ENCODE results near the gene ZNF473. TPM values are rescaled to one million over a fixed set of nuclear protein-coding genes. Genes with fewer than 3 reads are reported as not detected.

ZNF473 gene
- total RNA-seq, 4 donors from 2014 or later, result 1.00 to 60.2 (median 7.9) TPM

DNA sequence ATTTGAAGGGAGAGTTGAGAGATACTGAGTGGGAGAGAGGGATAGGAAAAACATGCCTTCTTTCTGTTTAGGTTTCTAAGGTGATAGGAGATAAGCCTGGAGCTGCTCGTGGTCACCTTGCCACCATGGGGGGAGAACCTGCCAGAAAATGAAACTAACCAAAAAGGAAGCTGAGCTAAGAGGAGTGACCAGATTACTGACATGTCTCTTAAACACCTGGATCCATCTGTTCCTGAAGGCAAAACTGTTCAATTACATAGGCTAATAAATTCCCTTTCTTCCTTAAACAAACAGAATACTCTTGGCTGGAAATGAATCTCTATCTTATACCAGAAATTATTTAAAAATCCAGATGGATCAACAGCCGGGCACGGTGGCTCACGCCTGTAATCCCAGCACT, 27.3 kb downstream of the ZNF473 start:
- in situ Hi-C loops (cut with MboI; ENCODE audit: low pct_ligation_motif_present in 1 of 4, low pct_unique_long_range_greater_than_20kb in 1 of 4, low sequenced_read_pairs in 3 of 4), result no loop called here
- Histone ChIP-seq H3K27me3 (no peaks in the 10 kb centered on the region), H3K9me3 (peaks cover 3 to 5% of the 10 kb centered on the region in 2 donors), H3K27ac (no peak overlapping the region), H3K4me1 (peaks cover 0 to 16% (median 15%) of the 10 kb centered on the region in 4 donors), H3K36me3 (no peaks in the 10 kb centered on the region), H3K4me3 (no peak overlapping the region)
- no peak for DNase-seq
- intact Hi-C loops (cut with DNase I; ENCODE audit: low total_unique reads), result no loop called here
- WGBS, 2 donors (ENCODE audit: low coverage in 1 of 2), result 72 to 88% methylated on average over 4 of the region's 4 CpGs
- TF ChIP-seq, protein P1, sequence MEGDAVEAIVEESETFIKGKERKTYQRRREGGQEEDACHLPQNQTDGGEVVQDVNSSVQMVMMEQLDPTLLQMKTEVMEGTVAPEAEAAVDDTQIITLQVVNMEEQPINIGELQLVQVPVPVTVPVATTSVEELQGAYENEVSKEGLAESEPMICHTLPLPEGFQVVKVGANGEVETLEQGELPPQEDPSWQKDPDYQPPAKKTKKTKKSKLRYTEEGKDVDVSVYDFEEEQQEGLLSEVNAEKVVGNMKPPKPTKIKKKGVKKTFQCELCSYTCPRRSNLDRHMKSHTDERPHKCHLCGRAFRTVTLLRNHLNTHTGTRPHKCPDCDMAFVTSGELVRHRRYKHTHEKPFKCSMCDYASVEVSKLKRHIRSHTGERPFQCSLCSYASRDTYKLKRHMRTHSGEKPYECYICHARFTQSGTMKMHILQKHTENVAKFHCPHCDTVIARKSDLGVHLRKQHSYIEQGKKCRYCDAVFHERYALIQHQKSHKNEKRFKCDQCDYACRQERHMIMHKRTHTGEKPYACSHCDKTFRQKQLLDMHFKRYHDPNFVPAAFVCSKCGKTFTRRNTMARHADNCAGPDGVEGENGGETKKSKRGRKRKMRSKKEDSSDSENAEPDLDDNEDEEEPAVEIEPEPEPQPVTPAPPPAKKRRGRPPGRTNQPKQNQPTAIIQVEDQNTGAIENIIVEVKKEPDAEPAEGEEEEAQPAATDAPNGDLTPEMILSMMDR (IDR thresholded peaks at IDR 0.05), result no peak
- no peak for TF ChIP-seq POLR2AphosphoS5 (IDR thresholded peaks at IDR 0.05)
- no peak for TF ChIP-seq POLR2A (IDR thresholded peaks at IDR 0.05)
- TF ChIP-seq EP300 (IDR thresholded peaks at IDR 0.05; ENCODE audit: low read depth), result no peak

DNA sequence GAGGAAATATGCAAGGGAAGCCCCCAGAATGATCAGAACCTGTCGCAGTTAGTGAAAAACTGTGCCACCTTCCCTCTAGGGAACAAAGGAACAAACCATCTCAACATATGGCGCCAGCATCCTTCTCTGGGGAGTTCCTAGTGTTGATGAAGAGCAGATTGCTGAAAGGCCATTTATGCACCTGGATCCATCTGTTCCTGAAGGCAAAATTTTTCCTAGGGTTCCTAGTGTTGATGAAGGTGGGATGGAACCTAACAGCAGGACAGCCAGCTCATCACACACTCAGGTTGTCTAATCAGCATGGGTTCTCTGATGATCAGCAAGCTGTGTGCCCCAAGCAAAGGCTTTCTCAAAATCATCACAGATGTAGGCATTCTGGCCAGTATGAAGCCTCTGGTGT, 32.6 kb downstream of the ZNF473 start:
- peaks cover 19 to 27% of the 10 kb centered on the region in 2 donors for H3K9me3 ChIP-seq
- no peak overlapping the region for H3K4me3 ChIP-seq
- TF ChIP-seq POLR2AphosphoS5 (IDR thresholded peaks at IDR 0.05) (no peak), POLR2A (IDR thresholded peaks at IDR 0.05) (no peak), EP300 (IDR thresholded peaks at IDR 0.05; ENCODE audit: low read depth) (no peak)
- TF ChIP-seq, protein P1 (IDR thresholded peaks at IDR 0.05), result no peak
- intact Hi-C loops (cut with DNase I; ENCODE audit: low total_unique reads) (no loop called here), in situ Hi-C loops (cut with MboI; ENCODE audit: low pct_ligation_motif_present in 1 of 4, low pct_unique_long_range_greater_than_20kb in 1 of 4, low sequenced_read_pairs in 3 of 4) (no loop called here)
- H3K27ac ChIP-seq, result no peak overlapping the region
- no peak for DNase-seq
- H3K4me1 ChIP-seq, result no peaks in the 10 kb centered on the region
- H3K27me3 ChIP-seq, result no peaks in the 10 kb centered on the region
- 96% methylated on average over 2 of the region's 2 CpGs; no CpG with 5 or more reads in 1 of the 2 donors for WGBS, 2 donors (ENCODE audit: low coverage in 1 of 2)
- no peaks in the 10 kb centered on the region for H3K36me3 ChIP-seq

DNA sequence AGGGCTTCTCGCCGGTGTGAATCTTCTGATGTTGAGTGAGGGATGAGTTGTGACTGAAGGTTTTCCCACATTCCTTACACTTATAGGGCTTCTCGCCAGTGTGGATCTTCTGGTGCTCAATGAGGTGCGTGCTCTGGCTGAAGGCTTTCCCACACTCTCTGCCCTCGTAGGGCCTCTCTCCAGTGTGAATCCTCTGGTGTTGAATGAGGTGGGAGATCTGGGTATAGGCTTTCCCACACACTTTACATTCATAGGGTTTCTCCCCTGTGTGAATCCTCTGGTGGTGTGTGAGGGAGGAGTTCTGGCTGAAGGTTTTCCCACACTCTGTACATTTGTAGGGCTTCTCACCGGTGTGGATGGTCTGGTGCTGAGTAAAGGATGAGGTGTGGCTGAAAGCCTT, 33.2 kb downstream of the ZNF473 start:
- Histone ChIP-seq H3K27me3 (no peaks in the 10 kb centered on the region), H3K4me3 (no peak overlapping the region), H3K4me1 (no peaks in the 10 kb centered on the region), H3K9me3 (peaks cover 19 to 27% of the 10 kb centered on the region in 2 donors), H3K36me3 (no peaks in the 10 kb centered on the region), H3K27ac (no peak overlapping the region)
- intact Hi-C loops (cut with DNase I; ENCODE audit: low total_unique reads), result no loop called here
- 86% methylated on average over 6 of the region's 6 CpGs; no CpG with 5 or more reads in 1 of the 2 donors for WGBS, 2 donors (ENCODE audit: low coverage in 1 of 2)
- TF ChIP-seq POLR2A (IDR thresholded peaks at IDR 0.05) (no peak), POLR2AphosphoS5 (IDR thresholded peaks at IDR 0.05) (no peak), EP300 (IDR thresholded peaks at IDR 0.05; ENCODE audit: low read depth) (no peak)
- TF ChIP-seq, protein P1 (IDR thresholded peaks at IDR 0.05), result no peak
- no peak for DNase-seq
- in situ Hi-C loops (cut with MboI; ENCODE audit: low pct_ligation_motif_present in 1 of 4, low pct_unique_long_range_greater_than_20kb in 1 of 4, low sequenced_read_pairs in 3 of 4), result no loop called here

DNA sequence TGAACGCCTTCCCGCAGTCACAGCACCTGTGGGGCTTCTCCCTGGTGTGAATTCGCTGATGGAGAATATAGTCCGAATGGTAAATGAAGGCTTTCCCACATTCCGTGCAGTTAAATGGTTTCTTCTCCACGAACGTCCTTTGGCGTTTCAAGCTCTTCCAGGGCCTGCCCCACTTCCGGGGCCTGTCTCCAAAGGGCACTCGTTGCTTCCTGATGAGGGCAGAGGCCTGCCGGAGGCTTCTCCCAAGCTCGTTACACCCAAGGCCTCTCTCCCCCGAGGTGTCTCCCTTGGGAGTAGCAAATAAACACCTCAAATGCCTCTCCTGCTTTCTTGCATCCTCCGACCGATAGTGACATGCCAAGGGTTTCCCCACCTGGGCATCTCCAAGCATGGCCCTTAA, 34.3 kb downstream of the ZNF473 start:
- Histone ChIP-seq H3K27me3 (no peaks in the 10 kb centered on the region), H3K9me3 (peaks cover 19 to 27% of the 10 kb centered on the region in 2 donors), H3K27ac (no peak overlapping the region), H3K4me1 (no peaks in the 10 kb centered on the region), H3K36me3 (no peaks in the 10 kb centered on the region), H3K4me3 (no peak overlapping the region)
- intact Hi-C loops (cut with DNase I; ENCODE audit: low total_unique reads) (no loop called here), in situ Hi-C loops (cut with MboI; ENCODE audit: low pct_ligation_motif_present in 1 of 4, low pct_unique_long_range_greater_than_20kb in 1 of 4, low sequenced_read_pairs in 3 of 4) (no loop called here)
- TF ChIP-seq POLR2A (IDR thresholded peaks at IDR 0.05), result no peak
- TF ChIP-seq POLR2AphosphoS5 (IDR thresholded peaks at IDR 0.05), result no peak
- TF ChIP-seq EP300 (IDR thresholded peaks at IDR 0.05; ENCODE audit: low read depth), result no peak
- TF ChIP-seq, protein P1 (IDR thresholded peaks at IDR 0.05), result no peak
- DNase-seq, result no peak
- 84 to 91% methylated on average over 13 to 15 of the region's 15 CpGs for WGBS, 2 donors (ENCODE audit: low coverage in 1 of 2)
